A549 (cell line): Measurements from ENCODE around the gene UNKL. TPM values are rescaled to one million over a fixed set of nuclear protein-coding genes. Genes with fewer than 3 reads are reported as not detected.

Experiments used
- ATAC-seq, 2 experiments: fragments of 200-7000 bp in 1 of 2; fragments of >200 bp in 1 of 2; cut with Nextera tagmentation in 1 of 2; cut with Tn5 transposase in 1 of 2; 3 replicates each; pipeline versions ENCODE4 v1.8.0 to v1.9.1; 2018 to 2020; ENCODE audit warnings: mild to moderate bottlenecking in 1 of 2, moderate library complexity in 1 of 2
- CTCF ChIA-PET: fragments of 300-600 bp; sonication (Branson Sonifier 250); formaldehyde crosslinking; extraction: SDS; loops from one replicate; lab custom pipeline; 2021; ENCODE audit warnings: antibody characterized with exemption, inconsistent platforms; lab: Yijun Ruan, JAX
- POLR2A ChIA-PET: fragments of 350-600 bp; formaldehyde crosslinking; extraction: SDS; loops from one replicate; lab custom pipeline; 2021; ENCODE audit warnings: antibody characterized with exemption, inconsistent platforms; lab: Yijun Ruan, JAX
- DNase-seq, 2 experiments: peaks; one replicate each; pipeline versions ENCODE4 v3.0.0 to v3.0.0-alpha.2; 2011 to 2016; ENCODE audit warnings: low read depth in 1 of 2, low spot score in 1 of 2
- FAIRE-seq: peaks from 2 replicates; lab custom pipeline; 2011; peaks lifted over from hg19 to GRCh38; lab: Jason Lieb, UNC
- H3K27ac ChIP-seq, 2 experiments: fragments of >200 bp; sonication (Bioruptor Twin); formaldehyde crosslinking; 3 replicates each; pipeline ENCODE4 v1.5.1; 2016 to 2017
- H3K4me1 ChIP-seq: fragments of >200 bp; sonication (Bioruptor Twin); formaldehyde crosslinking; 3 replicates; pipeline ENCODE4 v1.6.1; 2016
- H3K4me2 ChIP-seq: fragments of >200 bp; sonication (Bioruptor Twin); formaldehyde crosslinking; 3 replicates; pipeline ENCODE4 v1.6.1; 2016
- H3K4me3 ChIP-seq: fragments of >200 bp; sonication (Bioruptor Twin); formaldehyde crosslinking; 3 replicates; pipeline ENCODE4 v1.5.1; 2016
- H3K9me3 ChIP-seq: fragments of >200 bp; sonication (Bioruptor Twin); formaldehyde crosslinking; 3 replicates; pipeline ENCODE4 v1.6.1; 2016
- BCL3 ChIP-seq: fragments of >200 bp; sonication (Bioruptor Twin); formaldehyde crosslinking; IDR thresholded peaks from 3 replicates; pipeline ENCODE4 v1.6.1; 2016
- EHF ChIP-seq: fragments of 250-450 bp; sonication (Bioruptor Pico); IDR thresholded peaks from 2 replicates; pipeline ENCODE4 v1.5.0; 2020; ENCODE audit warnings: mild to moderate bottlenecking
- EHMT2 ChIP-seq: fragments of 200-600 bp; sonication (generic); IDR thresholded peaks from 2 replicates; pipeline ENCODE4 v1.6.1; 2016; ENCODE audit warnings: antibody characterized with exemption, low read depth, mild to moderate bottlenecking, moderate library complexity
- HDAC2 ChIP-seq: fragments of 200-600 bp; sonication (generic); IDR thresholded peaks from 2 replicates; pipeline ENCODE4 v1.6.1; 2016
- HOXA7 ChIP-seq: fragments of 250-450 bp; sonication (Bioruptor Pico); IDR thresholded peaks from 2 replicates; pipeline ENCODE4 v1.5.0; 2020; ENCODE audit warnings: mild to moderate bottlenecking, moderate library complexity
- KDM1A ChIP-seq: fragments of 200-600 bp; sonication (generic); IDR thresholded peaks from 2 replicates; pipeline ENCODE4 v1.6.1; 2016; ENCODE audit warnings: low read depth, mild to moderate bottlenecking
- NFE2L2 ChIP-seq: fragments of 150-350 bp; conservative IDR thresholded peaks from 2 replicates; pipeline ENCODE4 v1.6.1; 2014; ENCODE audit warnings: low read length
- NPAS2 ChIP-seq: fragments of 250-450 bp; sonication (Bioruptor Pico); IDR thresholded peaks from 2 replicates; pipeline ENCODE4 v1.8.0; 2022; ENCODE audit warnings: mild to moderate bottlenecking, moderate library complexity, borderline replicate concordance
- POLR2A ChIP-seq: IDR thresholded peaks from 2 replicates; pipeline ENCODE4 v1.6.1; 2012; ENCODE audit warnings: mild to moderate bottlenecking, low read length
- RCOR1 ChIP-seq: fragments of 150-350 bp; IDR thresholded peaks from 2 replicates; pipeline ENCODE4 v1.6.1; 2014; ENCODE audit warnings: antibody characterized with exemption, low read length, low read depth
- RNF2 ChIP-seq: fragments of 200-600 bp; sonication (generic); IDR thresholded peaks from 2 replicates; pipeline ENCODE4 v1.6.1; 2016; ENCODE audit warnings: low read depth, mild to moderate bottlenecking, antibody characterized with exemption, moderate library complexity, borderline replicate concordance
- WGBS: methylation state at CpG from one replicate; pipeline ENCODE4 v1.1.6; 2017; ENCODE audit errors: missing lambda C conversion rate; 5-methylcytosine and 5-hydroxymethylcytosine counted together
- polyA plus RNA-seq, 4 experiments: library from polyadenylated mRNA; depleted of rRNA in 3 of 4; stranded (reverse); fragments of >200 nt; fragmentation: RNase III in 1 of 4; extraction: RNeasy Plus Mini Kit Qiagen cat#74134 plus additional on column Dnase treatment in 1 of 4; gene quantifications; 2 replicates in 3 of 4; 3 replicates in 1 of 4; pipeline ENCODE4 v1.2.3, GENCODE V29; 2011 to 2017

Gene UNKL
- polyA plus RNA-seq, 2 of the 4 experiments (the other 2 are of a cell fraction), result 20.7 to 37.6 TPM

GRCh38 chr16:1314399-1315068 lies 100.0 kb downstream of the UNKL start (continued):
- TF ChIP-seq RCOR1, result no peak
- no peak for TF ChIP-seq POLR2A
- no peak for TF ChIP-seq HOXA7 (CRISPR knock-in tag)

DNA sequence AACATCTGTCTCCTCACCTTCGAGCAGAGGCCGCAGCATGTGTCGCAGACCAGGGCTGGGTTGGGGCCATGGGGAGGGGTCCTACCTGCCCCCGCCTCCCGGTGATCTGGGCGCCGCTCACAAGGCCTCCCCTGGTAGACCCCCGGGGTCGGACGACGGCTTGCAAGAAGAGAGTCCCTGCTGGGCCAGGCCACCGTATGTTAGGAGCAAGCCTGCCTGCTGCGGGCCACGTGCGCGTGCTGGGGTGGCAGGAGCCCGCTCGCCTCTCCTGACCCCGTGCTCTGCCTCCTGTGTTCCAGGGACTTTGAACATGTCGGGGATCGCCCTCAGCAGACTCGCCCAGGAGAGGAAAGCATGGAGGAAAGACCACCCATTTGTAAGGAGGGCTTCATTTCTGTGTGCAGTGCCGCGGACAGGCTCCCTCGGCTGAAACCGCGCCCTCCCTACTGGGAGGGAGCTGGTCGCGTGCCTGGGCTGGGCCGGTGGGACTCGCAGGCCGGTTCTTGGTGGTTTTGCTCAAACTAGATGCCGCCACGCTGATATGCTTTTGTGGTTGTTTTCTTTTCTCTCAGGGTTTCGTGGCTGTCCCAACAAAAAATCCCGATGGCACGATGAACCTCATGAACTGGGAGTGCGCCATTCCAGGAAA lies 100.7 kb downstream of the UNKL start:
- H3K4me3 ChIP-seq, result no peak overlapping the region
- TF ChIP-seq BCL3 (no peak), EHMT2 (no peak), KDM1A (no peak), HDAC2 (no peak), NPAS2 (no peak), RNF2 (no peak), NFE2L2 (no peak), EHF (CRISPR knock-in tag) (no peak)
- DNase-seq (no peak), FAIRE-seq (no peak), ATAC-seq (no peak)
- ChIA-PET CTCF (interaction anchor here (1.5 to 4.8 kb wide), 3 partner anchors 12 to 49 kb away, joined by 3 to 22 read pairs (median 10); no protein-coding TSS in a partner anchor), POLR2A (no interaction called here)
- no peak overlapping the region for H3K4me2 ChIP-seq
- H3K9me3 ChIP-seq, result no peaks in the 10 kb centered on the region
- WGBS, result 92% methylated on average over 28 of the region's 38 CpGs
- H3K4me1 ChIP-seq, result peaks cover 19% of the 10 kb centered on the region
- H3K27ac ChIP-seq, result no peak overlapping the region

Other genes starting within 250 kb of the UNKL start
- not detected in 2 replicates for gene TPSG1, start 189.4 kb downstream of the UNKL start, polyA plus RNA-seq (2011; rRNA removed)
- gene TPSG1, start 189.4 kb downstream of the UNKL start, polyA plus RNA-seq (2017; fragmentation: RNase III; extraction: RNeasy Plus Mini Kit Qiagen cat#74134 plus additional on column Dnase treatment), result 0.08 TPM in 1 of 3 replicates, not detected in the others
- gene TPSB2, start 184.5 kb downstream of the UNKL start, polyA plus RNA-seq (2011; rRNA removed), result not detected in 2 replicates
- gene TPSB2, start 184.5 kb downstream of the UNKL start, polyA plus RNA-seq (2017; fragmentation: RNase III; extraction: RNeasy Plus Mini Kit Qiagen cat#74134 plus additional on column Dnase treatment), result not detected in 3 replicates
- gene TPSAB1, start 174.0 kb downstream of the UNKL start, polyA plus RNA-seq (2011; rRNA removed), result not detected in 2 replicates
- gene TPSAB1, start 174.0 kb downstream of the UNKL start, polyA plus RNA-seq (2017; fragmentation: RNase III; extraction: RNeasy Plus Mini Kit Qiagen cat#74134 plus additional on column Dnase treatment), result not detected in 3 replicates
- not detected in 2 replicates for gene TPSD1, start 158.6 kb downstream of the UNKL start, polyA plus RNA-seq (2011; rRNA removed)
- gene TPSD1, start 158.6 kb downstream of the UNKL start, polyA plus RNA-seq (2017; fragmentation: RNase III; extraction: RNeasy Plus Mini Kit Qiagen cat#74134 plus additional on column Dnase treatment), result not detected in 3 replicates
- gene UBE2I, start 105.1 kb downstream of the UNKL start, polyA plus RNA-seq (2011; rRNA removed), result 131 and 170 TPM in 2 replicates
- gene UBE2I, start 105.1 kb downstream of the UNKL start, polyA plus RNA-seq (2017; fragmentation: RNase III; extraction: RNeasy Plus Mini Kit Qiagen cat#74134 plus additional on column Dnase treatment), result 207 to 210 TPM (median 208 TPM) in 3 replicates
- gene BAIAP3, start 81.1 kb downstream of the UNKL start, polyA plus RNA-seq (2011; rRNA removed), result 0.31 and 0.42 TPM in 2 replicates
- gene BAIAP3, start 81.1 kb downstream of the UNKL start, polyA plus RNA-seq (2017; fragmentation: RNase III; extraction: RNeasy Plus Mini Kit Qiagen cat#74134 plus additional on column Dnase treatment), result 0.26 to 0.51 TPM (median 0.32 TPM) in 3 replicates
- 27.2 and 32.6 TPM in 2 replicates for gene TSR3, start 62.8 kb downstream of the UNKL start, polyA plus RNA-seq (2011; rRNA removed)
- gene TSR3, start 62.8 kb downstream of the UNKL start, polyA plus RNA-seq (2017; fragmentation: RNase III; extraction: RNeasy Plus Mini Kit Qiagen cat#74134 plus additional on column Dnase treatment), result 50.9 to 52.3 TPM (median 51.7 TPM) in 3 replicates
- 24.2 and 25.3 TPM in 2 replicates for gene GNPTG, start 62.8 kb downstream of the UNKL start, polyA plus RNA-seq (2011; rRNA removed)
- 21.9 to 24.2 TPM (median 23.4 TPM) in 3 replicates for gene GNPTG, start 62.8 kb downstream of the UNKL start, polyA plus RNA-seq (2017; fragmentation: RNase III; extraction: RNeasy Plus Mini Kit Qiagen cat#74134 plus additional on column Dnase treatment)
- 33.0 and 35.4 TPM in 2 replicates for gene UQCC4, start 6.0 kb upstream of the UNKL start, polyA plus RNA-seq (2011; rRNA removed)
- gene UQCC4, start 6.0 kb upstream of the UNKL start, polyA plus RNA-seq (2017; fragmentation: RNase III; extraction: RNeasy Plus Mini Kit Qiagen cat#74134 plus additional on column Dnase treatment), result 21.5 to 23.6 TPM (median 23.0 TPM) in 3 replicates
- not detected in 2 replicates for gene PERCC1, start 16.4 kb upstream of the UNKL start, polyA plus RNA-seq (2011; rRNA removed)
- not detected in 3 replicates for gene PERCC1, start 16.4 kb upstream of the UNKL start, polyA plus RNA-seq (2017; fragmentation: RNase III; extraction: RNeasy Plus Mini Kit Qiagen cat#74134 plus additional on column Dnase treatment)
- gene CCDC154, start 29.9 kb upstream of the UNKL start, polyA plus RNA-seq (2011; rRNA removed), result 0.16 and 0.34 TPM in 2 replicates
- gene CCDC154, start 29.9 kb upstream of the UNKL start, polyA plus RNA-seq (2017; fragmentation: RNase III; extraction: RNeasy Plus Mini Kit Qiagen cat#74134 plus additional on column Dnase treatment), result 0.49 to 0.74 TPM (median 0.70 TPM) in 3 replicates
- gene CLCN7, start 60.3 kb upstream of the UNKL start, polyA plus RNA-seq (2011; rRNA removed), result 17.2 and 19.9 TPM in 2 replicates
- gene CLCN7, start 60.3 kb upstream of the UNKL start, polyA plus RNA-seq (2017; fragmentation: RNase III; extraction: RNeasy Plus Mini Kit Qiagen cat#74134 plus additional on column Dnase treatment), result 51.6 to 69.7 TPM (median 62.8 TPM) in 3 replicates
- gene PTX4, start 74.2 kb upstream of the UNKL start, polyA plus RNA-seq (2011; rRNA removed), result not detected in 2 replicates
- 0.07 TPM in 2 of 3 replicates, not detected in the other for gene PTX4, start 74.2 kb upstream of the UNKL start, polyA plus RNA-seq (2017; fragmentation: RNase III; extraction: RNeasy Plus Mini Kit Qiagen cat#74134 plus additional on column Dnase treatment)
- gene TELO2, start 78.7 kb upstream of the UNKL start, polyA plus RNA-seq (2011; rRNA removed), result 9.2 and 10.6 TPM in 2 replicates
- 30.4 to 35.0 TPM (median 34.8 TPM) in 3 replicates for gene TELO2, start 78.7 kb upstream of the UNKL start, polyA plus RNA-seq (2017; fragmentation: RNase III; extraction: RNeasy Plus Mini Kit Qiagen cat#74134 plus additional on column Dnase treatment)
- gene TMEM204, start 119.0 kb upstream of the UNKL start, polyA plus RNA-seq (2011; rRNA removed), result not detected in 2 replicates
- not detected in 3 replicates for gene TMEM204, start 119.0 kb upstream of the UNKL start, polyA plus RNA-seq (2017; fragmentation: RNase III; extraction: RNeasy Plus Mini Kit Qiagen cat#74134 plus additional on column Dnase treatment)
- gene IFT140, start 197.4 kb upstream of the UNKL start, polyA plus RNA-seq (2011; rRNA removed), result 6.8 and 6.9 TPM in 2 replicates
- 11.1 to 14.4 TPM (median 13.7 TPM) in 3 replicates for gene IFT140, start 197.4 kb upstream of the UNKL start, polyA plus RNA-seq (2017; fragmentation: RNase III; extraction: RNeasy Plus Mini Kit Qiagen cat#74134 plus additional on column Dnase treatment)
- 6.5 and 8.6 TPM in 2 replicates for gene CRAMP1, start 197.7 kb upstream of the UNKL start, polyA plus RNA-seq (2011; rRNA removed)
- gene CRAMP1, start 197.7 kb upstream of the UNKL start, polyA plus RNA-seq (2017; fragmentation: RNase III; extraction: RNeasy Plus Mini Kit Qiagen cat#74134 plus additional on column Dnase treatment), result 8.6 to 9.1 TPM (median 9.1 TPM) in 3 replicates